ENCODE data around the gene ADNP2. TPM values are rescaled to one million over a fixed set of nuclear protein-coding genes. Genes with fewer than 3 reads are reported as not detected.
A peak's percentile ranks its signal among the peaks of the same experiment; 100 is the strongest.

ADNP2 gene
- total RNA-seq, 1 donor from 2014 or later, result 19.2 TPM

GRCh38 chr18:80173060-80173459, 64.0 kb downstream of the ADNP2 start:
- Mint-ChIP-seq H3K27ac (ENCODE audit: unreplicated experiment) (no peak overlapping the region), H3K4me1 (ENCODE audit: unreplicated experiment) (peaks cover 60% of the 10 kb centered on the region), H3K9me3 (ENCODE audit: unreplicated experiment) (no peaks in the 10 kb centered on the region), H3K4me3 (ENCODE audit: unreplicated experiment) (no peak overlapping the region), H3K27me3 (ENCODE audit: unreplicated experiment) (no peaks in the 10 kb centered on the region), H3K36me3 (ENCODE audit: unreplicated experiment) (no peaks in the 10 kb centered on the region)
- TF ChIP-seq CTCF (IDR thresholded peaks at IDR 0.05), result no peak
- no peak for DNase-seq (ENCODE audit: extremely low spot score, unreplicated experiment)

GRCh38 chr18:80175451-80176204, 66.6 kb downstream of the ADNP2 start:
- Mint-ChIP-seq H3K27me3 (ENCODE audit: unreplicated experiment) (no peaks in the 10 kb centered on the region), H3K4me1 (ENCODE audit: unreplicated experiment) (peaks cover 52% of the 10 kb centered on the region), H3K9me3 (ENCODE audit: unreplicated experiment) (no peaks in the 10 kb centered on the region), H3K36me3 (ENCODE audit: unreplicated experiment) (peaks cover 5% of the 10 kb centered on the region), H3K27ac (ENCODE audit: unreplicated experiment) (peak overlapping the region; percentile 73), H3K4me3 (ENCODE audit: unreplicated experiment) (peak overlapping the region; percentile 31)
- no peak for TF ChIP-seq CTCF (IDR thresholded peaks at IDR 0.05)
- DNase-seq (ENCODE audit: extremely low spot score, unreplicated experiment), result no peak

- no peak for TF ChIP-seq CTCF (IDR thresholded peaks at IDR 0.05)
- Mint-ChIP-seq H3K36me3 (ENCODE audit: unreplicated experiment) (peaks cover 5% of the 10 kb centered on the region), H3K27ac (ENCODE audit: unreplicated experiment) (peak overlapping the region; percentile 73), H3K4me1 (ENCODE audit: unreplicated experiment) (peaks cover 46% of the 10 kb centered on the region), H3K4me3 (ENCODE audit: unreplicated experiment) (no peak overlapping the region), H3K9me3 (ENCODE audit: unreplicated experiment) (no peaks in the 10 kb centered on the region), H3K27me3 (ENCODE audit: unreplicated experiment) (no peaks in the 10 kb centered on the region)
- no peak for DNase-seq (ENCODE audit: extremely low spot score, unreplicated experiment)
Observed at GRCh38 chr18:80176334-80177073, 67.4 kb downstream of the ADNP2 start.

- no peak for DNase-seq (ENCODE audit: extremely low spot score, unreplicated experiment)
- Mint-ChIP-seq H3K27me3 (ENCODE audit: unreplicated experiment) (no peaks in the 10 kb centered on the region), H3K36me3 (ENCODE audit: unreplicated experiment) (peaks cover 5% of the 10 kb centered on the region), H3K4me3 (ENCODE audit: unreplicated experiment) (no peak overlapping the region), H3K4me1 (ENCODE audit: unreplicated experiment) (peaks cover 50% of the 10 kb centered on the region), H3K27ac (ENCODE audit: unreplicated experiment) (no peak overlapping the region), H3K9me3 (ENCODE audit: unreplicated experiment) (no peaks in the 10 kb centered on the region)
- no peak for TF ChIP-seq CTCF (IDR thresholded peaks at IDR 0.05)
Observed at GRCh38 chr18:80177128-80177527, 68.1 kb downstream of the ADNP2 start.

Measured in osteocyte (in vitro differentiated cells).